ENCODE data around the gene AK5.

AK5 gene

DNA sequence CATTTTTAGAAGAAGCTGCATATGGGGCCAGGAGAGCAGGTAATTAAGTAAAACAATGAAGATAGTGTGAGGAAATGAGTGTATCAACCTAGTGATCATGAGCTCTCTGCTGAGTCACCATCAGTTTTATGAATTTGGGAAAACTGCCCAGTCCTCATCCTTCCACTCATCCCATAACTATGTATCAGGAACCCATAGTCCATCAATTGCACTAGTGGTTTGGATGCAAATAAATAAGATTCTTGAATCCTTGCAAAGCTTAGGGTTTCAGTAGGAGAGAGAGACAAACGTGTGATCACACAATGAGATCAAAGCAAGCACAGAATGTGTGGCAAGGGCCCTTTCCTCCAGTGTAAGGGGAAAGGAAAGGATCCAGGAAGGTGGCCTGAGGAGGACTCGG is 255.0 kb downstream of the AK5 start:
- in situ Hi-C loops (cut with MboI; ENCODE audit: low sequenced_read_pairs) = loop anchor here (25.0 kb wide), 1 partner anchor 375 kb away; no protein-coding TSS in a partner anchor

DNA sequence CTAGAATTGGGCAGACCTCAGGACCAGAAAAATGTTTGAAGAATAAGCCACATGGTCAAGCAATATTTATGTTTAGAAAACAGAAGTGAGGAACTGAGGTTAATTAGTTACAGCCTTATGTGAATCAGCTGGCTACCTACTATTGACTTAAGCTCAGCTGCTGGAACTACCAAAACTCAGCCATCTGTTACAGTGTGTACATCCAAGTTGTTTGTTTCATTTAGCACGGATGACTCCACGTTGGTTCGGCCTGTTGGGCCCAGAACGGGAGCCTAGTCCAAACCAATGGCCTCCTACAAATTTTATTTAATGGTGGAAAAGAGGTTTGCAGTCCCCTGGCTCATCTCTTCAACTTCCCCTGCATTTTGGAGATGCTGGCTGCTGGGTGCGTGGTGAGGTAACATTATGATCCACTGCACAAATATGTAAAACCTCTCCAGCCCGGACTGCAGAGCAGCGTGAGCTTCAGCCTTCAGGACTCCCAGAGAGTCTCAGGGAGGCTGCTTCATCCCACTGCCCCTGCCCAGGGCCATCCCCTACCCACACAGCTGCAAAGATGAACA is 257.2 kb downstream of the AK5 start:
- in situ Hi-C loops (cut with MboI; ENCODE audit: low sequenced_read_pairs) = loop anchor here (25.0 kb wide), 1 partner anchor 377 kb away; no protein-coding TSS in a partner anchor

GRCh38 chr1:77539519-77540142 is 257.8 kb downstream of the AK5 start:
- in situ Hi-C loops (cut with MboI; ENCODE audit: low sequenced_read_pairs) = loop anchor here (25.0 kb wide), 1 partner anchor 377 kb away; no protein-coding TSS in a partner anchor

DNA sequence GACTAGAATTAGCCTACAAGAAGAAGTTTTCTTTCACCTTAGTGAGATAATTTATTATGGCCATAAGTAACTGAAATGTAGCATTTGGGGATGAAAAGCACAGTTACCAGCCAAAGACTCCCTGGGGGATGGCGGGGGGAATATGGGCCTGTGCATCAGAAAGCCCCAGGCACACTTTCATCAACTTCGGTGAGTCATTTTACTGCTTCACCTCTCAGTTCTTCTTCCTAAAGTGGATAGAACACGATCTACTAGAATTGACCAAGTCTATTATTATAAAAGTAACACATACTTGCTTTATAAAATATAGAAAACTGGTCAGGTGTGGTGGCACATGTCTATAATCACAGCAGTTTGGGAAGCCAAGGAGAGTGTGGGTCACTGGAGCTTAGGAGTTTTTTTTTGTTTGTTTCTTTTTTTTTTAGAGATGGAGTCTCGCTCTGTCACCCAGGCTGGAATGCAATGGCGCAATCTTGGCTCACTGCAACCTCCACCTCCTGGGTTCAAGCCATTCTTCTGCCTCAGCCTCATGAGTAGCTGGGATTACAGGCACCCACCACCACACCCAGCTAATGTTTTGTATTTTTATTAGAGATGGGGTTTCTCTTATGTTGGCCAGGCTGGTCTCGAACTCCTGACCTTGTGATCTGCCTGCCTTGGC is 258.8 kb downstream of the AK5 start:
- in situ Hi-C loops (cut with MboI; ENCODE audit: low sequenced_read_pairs) = loop anchor here (25.0 kb wide), 1 partner anchor 378 kb away; no protein-coding TSS in a partner anchor

GRCh38 chr1:77541162-77541545 is 259.3 kb downstream of the AK5 start:
- in situ Hi-C loops (cut with MboI; ENCODE audit: low sequenced_read_pairs) = loop anchor here (25.0 kb wide), 1 partner anchor 379 kb away; no protein-coding TSS in a partner anchor

DNA sequence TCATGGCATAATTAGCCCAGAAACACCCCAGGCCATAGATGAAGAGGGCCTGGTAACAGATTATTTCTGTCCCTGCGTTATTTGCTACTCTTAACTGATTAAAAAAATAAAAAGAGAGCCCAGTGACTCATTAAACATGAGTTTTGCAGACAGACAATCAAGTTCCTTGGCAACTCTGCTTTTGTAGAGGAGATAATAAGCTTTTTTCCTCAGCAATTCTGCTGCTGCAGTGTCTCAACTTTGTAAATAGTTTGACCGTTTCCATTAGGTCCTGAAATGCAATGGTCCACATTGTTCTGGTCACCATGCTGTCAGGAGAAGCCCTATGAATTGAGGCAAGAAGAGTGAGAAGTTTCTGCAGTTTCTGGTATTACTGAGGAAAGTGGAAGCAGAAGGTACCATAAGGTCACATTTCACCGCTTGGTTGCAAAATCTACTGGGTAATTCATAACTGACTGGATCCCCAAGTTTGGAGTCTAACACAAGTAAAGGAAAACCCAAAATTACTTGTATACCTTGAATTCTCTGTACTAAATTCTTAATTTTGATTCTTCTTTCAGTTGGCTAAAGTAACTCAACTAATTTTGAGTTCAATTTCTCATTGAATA is 261.1 kb downstream of the AK5 start:
- in situ Hi-C loops (cut with MboI; ENCODE audit: low sequenced_read_pairs) = loop anchor here (25.0 kb wide), 1 partner anchor 381 kb away; no protein-coding TSS in a partner anchor

GRCh38 chr1:77543822-77544448 is 262.1 kb downstream of the AK5 start:
- in situ Hi-C loops (cut with MboI; ENCODE audit: low sequenced_read_pairs) = loop anchor here (25.0 kb wide), 1 partner anchor 382 kb away; no protein-coding TSS in a partner anchor

- in situ Hi-C loops (cut with MboI; ENCODE audit: low sequenced_read_pairs) = loop anchor here (25.0 kb wide), 1 partner anchor 383 kb away; no protein-coding TSS in a partner anchor
Measured at GRCh38 chr1:77544845-77545244, 263.0 kb downstream of the AK5 start.

DNA sequence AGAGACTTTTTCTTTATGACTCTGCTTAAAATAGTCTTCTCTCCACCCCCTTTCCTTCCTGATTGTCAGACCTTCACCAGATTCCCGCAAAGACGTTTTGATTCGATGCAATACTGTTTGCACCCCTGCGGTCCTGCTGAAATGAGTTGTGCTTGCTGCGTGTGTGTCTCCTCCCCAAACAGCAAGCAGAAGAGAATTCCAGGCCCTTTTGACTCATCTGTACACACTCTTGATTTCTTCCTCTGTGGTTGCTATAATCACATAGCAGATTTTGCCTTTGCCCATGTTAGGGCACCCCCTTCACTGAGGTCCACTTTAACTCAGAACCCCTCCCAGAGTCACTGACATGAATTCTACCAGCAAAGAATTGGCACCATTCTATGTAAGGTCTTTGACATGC is 264.2 kb downstream of the AK5 start:
- in situ Hi-C loops (cut with MboI; ENCODE audit: low sequenced_read_pairs) = loop anchor here (25.0 kb wide), 1 partner anchor 384 kb away; no protein-coding TSS in a partner anchor

DNA sequence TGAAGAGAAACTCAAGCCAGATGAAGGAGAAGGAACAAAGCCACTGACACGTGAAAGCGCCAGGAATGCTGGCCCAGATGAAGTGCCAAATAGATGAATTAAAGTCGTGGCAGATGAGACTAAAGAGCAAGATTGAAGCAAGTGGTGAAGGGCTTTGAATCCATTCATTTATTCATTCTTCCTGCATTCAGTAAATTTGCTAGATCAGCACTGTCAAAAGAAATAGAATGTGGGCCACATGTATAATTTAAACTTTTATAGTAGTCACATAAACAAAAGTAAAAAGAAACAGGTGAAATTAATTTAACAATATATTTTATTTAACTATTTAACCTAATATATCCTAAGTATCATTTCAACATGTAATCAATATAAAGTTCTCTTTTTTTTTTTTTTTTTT is 265.1 kb downstream of the AK5 start:
- in situ Hi-C loops (cut with MboI; ENCODE audit: low sequenced_read_pairs) = loop anchor here (25.0 kb wide), 1 partner anchor 385 kb away; no protein-coding TSS in a partner anchor

- in situ Hi-C loops (cut with MboI; ENCODE audit: low sequenced_read_pairs) = loop anchor here (25.0 kb wide), 1 partner anchor 386 kb away; no protein-coding TSS in a partner anchor
Measured at GRCh38 chr1:77548285-77548684, 266.5 kb downstream of the AK5 start.

DNA sequence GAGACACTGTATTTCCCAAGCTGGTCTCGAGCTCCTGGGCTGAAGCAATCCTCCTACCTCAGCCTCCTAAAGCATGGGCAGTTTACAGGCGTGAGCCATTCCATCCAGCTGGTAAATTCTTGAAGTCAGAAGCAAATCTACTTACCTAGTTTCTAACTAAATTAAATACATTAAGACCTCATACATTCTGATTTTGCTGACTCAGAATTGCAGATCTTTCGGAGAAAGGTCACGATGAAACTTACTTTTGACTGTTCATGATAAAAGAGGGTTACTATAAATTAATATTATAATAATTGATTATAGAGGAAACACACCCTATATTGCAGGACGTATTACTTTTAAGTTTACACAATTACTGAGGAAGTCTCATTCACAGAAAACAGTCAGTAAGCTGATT is 268.3 kb downstream of the AK5 start:
- in situ Hi-C loops (cut with MboI; ENCODE audit: low sequenced_read_pairs) = no loop called here

DNA sequence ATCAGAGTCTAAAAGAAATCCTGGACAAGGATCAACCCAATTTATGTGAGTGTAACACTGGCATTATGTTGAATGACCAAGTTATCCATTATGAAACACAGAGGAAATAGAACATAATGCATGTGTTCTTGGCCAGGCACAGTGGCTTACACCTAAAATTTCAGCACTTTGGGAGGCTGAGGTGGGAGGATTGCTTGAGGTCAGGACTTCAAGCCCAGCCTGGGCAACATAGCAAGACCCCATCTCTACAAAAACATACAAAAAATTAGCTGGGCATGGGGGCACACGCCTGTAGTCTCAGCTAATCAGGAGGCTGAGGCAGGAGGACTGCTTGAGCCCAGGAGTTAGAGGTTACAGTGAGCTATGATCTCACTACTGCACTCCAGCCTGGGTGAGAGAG is 270.8 kb downstream of the AK5 start:
- in situ Hi-C loops (cut with MboI; ENCODE audit: low sequenced_read_pairs) = no loop called here

GRCh38 chr1:77553568-77554291 is 271.9 kb downstream of the AK5 start:
- in situ Hi-C loops (cut with MboI; ENCODE audit: low sequenced_read_pairs) = no loop called here

DNA sequence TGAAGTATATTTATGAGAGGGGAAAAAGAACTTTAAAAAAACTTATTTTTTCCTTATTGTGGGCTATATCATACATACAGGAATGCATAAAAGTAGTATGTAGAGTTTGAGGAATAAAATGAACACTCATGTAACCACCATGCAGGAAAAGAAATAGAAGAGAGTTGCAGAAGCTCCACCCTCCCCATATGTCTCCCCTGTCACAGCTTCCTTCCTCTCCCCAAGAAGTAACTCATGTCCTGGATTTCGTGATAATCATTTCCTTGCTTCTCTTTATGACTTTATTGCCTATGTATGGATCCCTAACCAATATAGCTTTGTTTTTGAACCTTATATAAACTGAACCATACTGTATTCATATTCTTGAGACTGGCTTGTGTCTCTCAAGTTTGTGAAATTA is 274.2 kb downstream of the AK5 start:
- in situ Hi-C loops (cut with MboI; ENCODE audit: low sequenced_read_pairs) = no loop called here

GRCh38 chr1:77557053-77557452 is 275.2 kb downstream of the AK5 start:
- in situ Hi-C loops (cut with MboI; ENCODE audit: low sequenced_read_pairs) = no loop called here

DNA sequence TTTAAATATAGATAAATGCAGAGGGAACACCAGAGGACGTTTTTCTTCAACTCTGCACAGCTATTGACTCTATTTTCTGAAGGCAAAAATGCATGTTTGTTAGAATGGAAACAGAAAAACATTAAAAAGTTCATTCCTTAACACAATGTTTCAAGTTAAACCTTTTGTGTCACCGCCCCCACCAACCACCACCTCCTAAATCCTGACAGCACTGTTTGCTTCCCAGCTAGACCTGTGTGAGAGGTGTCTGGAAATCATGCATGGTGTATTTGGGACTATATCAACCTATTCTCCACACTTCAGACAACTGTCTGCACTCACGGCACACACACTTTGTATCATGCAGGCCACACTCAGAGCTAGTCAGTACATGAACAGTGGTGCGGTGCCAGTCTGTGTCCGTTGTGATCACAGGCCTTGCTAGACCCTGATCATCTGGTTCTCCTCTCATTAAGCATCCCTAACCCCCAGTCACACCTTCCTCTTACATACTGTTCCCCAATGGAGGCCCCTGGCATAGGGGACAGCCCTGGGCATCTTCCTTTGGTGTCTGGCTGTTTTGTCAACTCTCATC is 276.9 kb downstream of the AK5 start:
- in situ Hi-C loops (cut with MboI; ENCODE audit: low sequenced_read_pairs) = no loop called here

- in situ Hi-C loops (cut with MboI; ENCODE audit: low sequenced_read_pairs) = no loop called here
Measured at GRCh38 chr1:77560741-77561140, 278.9 kb downstream of the AK5 start.

DNA sequence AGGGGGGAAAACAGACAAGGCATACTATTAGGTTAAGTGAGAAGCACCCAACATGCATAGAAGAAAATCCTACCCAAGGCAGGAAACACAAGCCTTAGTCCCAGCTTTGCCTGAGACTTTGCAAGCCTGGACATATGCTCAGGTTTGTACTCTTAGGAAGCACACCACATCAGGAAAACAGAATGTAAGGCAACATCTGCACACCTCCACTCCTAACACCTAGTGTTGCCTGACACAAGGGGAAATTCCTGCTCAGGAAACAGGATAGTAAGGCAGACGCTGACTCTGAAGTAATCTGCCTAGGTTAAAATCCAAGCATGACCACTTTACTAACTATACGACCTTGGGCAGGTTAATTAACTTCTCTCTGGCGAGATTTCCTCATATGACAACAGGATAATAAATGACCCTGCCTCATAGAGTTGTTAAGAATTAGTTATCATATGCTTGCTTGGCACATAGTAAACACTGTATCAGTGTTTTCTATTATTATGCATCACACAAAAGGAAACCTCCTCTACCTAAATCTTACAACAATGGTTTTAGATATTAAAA is 280.9 kb downstream of the AK5 start:
- in situ Hi-C loops (cut with MboI; ENCODE audit: low sequenced_read_pairs) = no loop called here

DNA sequence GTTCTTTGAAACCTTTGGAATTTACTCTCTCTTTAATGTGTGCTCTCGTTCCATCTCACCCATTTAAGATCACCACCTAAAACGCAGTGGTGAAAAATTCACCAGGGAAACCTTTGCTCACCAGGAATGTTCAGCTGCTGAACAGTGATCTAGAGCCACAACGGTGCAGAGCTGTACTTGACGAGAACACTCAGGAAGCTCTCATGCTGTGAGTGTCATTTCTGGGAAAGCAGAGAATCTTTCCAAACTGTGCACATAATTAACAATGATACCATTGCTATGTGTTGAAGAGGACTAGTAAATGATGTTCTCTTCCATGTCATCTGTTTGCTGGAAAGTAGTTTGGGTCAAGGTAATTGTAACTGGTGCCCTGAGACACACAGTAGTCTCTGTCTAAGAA is 283.5 kb downstream of the AK5 start:
- in situ Hi-C loops (cut with MboI; ENCODE audit: low sequenced_read_pairs) = no loop called here
